HepG2 (cell line): Measurements from ENCODE around the gene KDM3B. TPM values are rescaled to one million over a fixed set of nuclear protein-coding genes. Genes with fewer than 3 reads are reported as not detected.

Source experiments
- CHD2 ChIP-seq: IDR thresholded peaks from 2 replicates; pipeline ENCODE4 v1.6.1; 2011; ENCODE audit warnings: low read depth, low read length, improper control_type of control experiment
- EZH2 ChIP-seq: conservative IDR thresholded peaks from 2 replicates; pipeline ENCODE4 v1.6.1; 2012; ENCODE audit warnings: mild to moderate bottlenecking, low read depth, low read length, moderate library complexity
- FOXJ3 ChIP-seq: sonication (generic); formaldehyde crosslinking; IDR thresholded peaks from 2 replicates; pipeline ENCODE4 v1.4.0; 2020; ENCODE audit warnings: missing genetic modification reagents, mild to moderate bottlenecking, borderline replicate concordance
- LRRFIP1 ChIP-seq: sonication (generic); formaldehyde crosslinking; conservative IDR thresholded peaks from 2 replicates; pipeline ENCODE4 v1.4.0; 2020; ENCODE audit warnings: missing genetic modification reagents
- NCOA2 ChIP-seq: sonication (generic); formaldehyde crosslinking; IDR thresholded peaks from 2 replicates; pipeline ENCODE4 v1.8.0; 2022; ENCODE audit warnings: inconsistent platforms
- NR3C1 ChIP-seq: sonication (generic); formaldehyde crosslinking; IDR thresholded peaks from 2 replicates; pipeline ENCODE4 v1.4.0; 2020; ENCODE audit warnings: missing genetic modification reagents
- PBX2 ChIP-seq: IDR thresholded peaks from 2 replicates; pipeline ENCODE4 v1.6.1; 2016; ENCODE audit warnings: control low read depth
- PBX3 ChIP-seq: sonication (generic); formaldehyde crosslinking; IDR thresholded peaks from 2 replicates; pipeline ENCODE4 v1.8.1; 2023; ENCODE audit warnings: missing genetic modification reagents, inconsistent platforms, borderline replicate concordance
- PCBP2 ChIP-seq: fragments of 200-400 bp; formaldehyde crosslinking; optimal IDR thresholded peaks from 2 replicates; pipeline ENCODE3; 2018; ENCODE audit warnings: low read length, low read depth; ENCODE audit not compliant: poor library complexity, severe bottlenecking
- SOX13 ChIP-seq, 3 experiments: fragments of 450-650 bp in 1 of 3; sonication (generic) in 1 of 3; formaldehyde crosslinking in 1 of 3; IDR thresholded peaks in 2 of 3; conservative IDR thresholded peaks in 1 of 3; 2 replicates each; pipeline versions ENCODE4 v1.5.0 to v1.6.1; 2016 to 2020; ENCODE audit warnings: antibody characterized with exemption in 1 of 3, mild to moderate bottlenecking in 1 of 3, missing compliant biosample characterization in 1 of 3, missing genetic modification reagents in 1 of 3, moderate library complexity in 1 of 3
- SP2 ChIP-seq: sonication (generic); formaldehyde crosslinking; IDR thresholded peaks from 2 replicates; pipeline ENCODE4 v1.5.1; 2020; ENCODE audit warnings: mild to moderate bottlenecking, missing genetic modification reagents
- SRY ChIP-seq: sonication (generic); formaldehyde crosslinking; IDR thresholded peaks from 2 replicates; pipeline ENCODE4 v1.8.0; 2022; ENCODE audit warnings: mild to moderate bottlenecking, missing genetic modification reagents
- TAF15 ChIP-seq: fragments of 200-400 bp; formaldehyde crosslinking; IDR thresholded peaks from one replicate; pipeline ENCODE4 v1.6.1; 2018; ENCODE audit warnings: mild to moderate bottlenecking, low read depth, low read length; ENCODE audit not compliant: poor library complexity, severe bottlenecking
- UBTF ChIP-seq: sonication (generic); formaldehyde crosslinking; IDR thresholded peaks from 2 replicates; pipeline ENCODE4 v1.4.0; 2020; ENCODE audit warnings: mild to moderate bottlenecking, missing genetic modification reagents
- ZNF251 ChIP-seq: sonication (generic); formaldehyde crosslinking; IDR thresholded peaks from 2 replicates; pipeline ENCODE4 v1.9.0; 2021; ENCODE audit warnings: mild to moderate bottlenecking, missing genetic modification reagents
- ZNF326 ChIP-seq: sonication (generic); formaldehyde crosslinking; IDR thresholded peaks from 2 replicates; pipeline ENCODE4 v1.4.0; 2020; ENCODE audit warnings: missing genetic modification reagents, borderline replicate concordance
- ZNF572 ChIP-seq: sonication (generic); formaldehyde crosslinking; IDR thresholded peaks from 2 replicates; pipeline ENCODE4 v1.5.1; 2020; ENCODE audit warnings: mild to moderate bottlenecking, missing genetic modification reagents
- ZNF639 ChIP-seq: conservative IDR thresholded peaks from 2 replicates; pipeline ENCODE4 v1.6.1; 2018; ENCODE audit warnings: missing genetic modification reagents
- ZNF672 ChIP-seq: sonication (generic); formaldehyde crosslinking; IDR thresholded peaks from 2 replicates; pipeline ENCODE4 v1.8.1; 2022; ENCODE audit warnings: missing genetic modification reagents
- polyA plus RNA-seq, 8 experiments: library from polyadenylated mRNA; depleted of rRNA in 3 of 8; stranded (reverse) in 7 of 8; unstranded in 1 of 8; fragments of >200 nt; fragmentation: Illumina TruSeq in 4 of 8; extraction: Trizol in 4 of 8; gene quantifications; 2 replicates each; pipeline versions ENCODE4 v1.2.1 to v1.2.3, GENCODE V29; 2011 to 2016; ENCODE audit warnings: low read depth in 4 of 8, missing spikeins in 1 of 8, mixed read lengths in 1 of 8; ENCODE audit not compliant: insufficient read depth in 1 of 8
- total RNA-seq, 5 experiments: library from RNA; depleted of rRNA; stranded (reverse); fragments of >200 nt; fragmentation: Illumina TruSeq; extraction: Trizol; gene quantifications; 2 replicates each; pipeline ENCODE4 v1.2.3, GENCODE V29; 2016; ENCODE audit warnings: low read depth in 1 of 5

Gene KDM3B
- total and polyA plus RNA-seq, 2 of the 13 experiments (the other 11 are each of a cell fraction or from before 2014, with no cell fraction given) = 19.7 to 34.3 TPM

GRCh38 chr5:138331449-138332368 lies 20.8 kb upstream of the KDM3B start, which contains the start of gene CDC25C (continued):
- TF ChIP-seq LRRFIP1 (CRISPR knock-in tag) (no peak), ZNF572 (CRISPR knock-in tag) (peak; percentile 93), ZNF326 (CRISPR knock-in tag) (no peak), PBX3 (CRISPR knock-in tag) (no peak), UBTF (CRISPR knock-in tag) (no peak), SOX13 (IDR thresholded peaks at IDR 0.05) (no peak), SOX13 (CRISPR knock-in tag; conservative IDR thresholded peaks at IDR 0.05 in 1 of 2, IDR thresholded peaks at IDR 0.05 in 1 of 2) (no peak), SP2 (peak; percentile 89), NR3C1 (CRISPR knock-in tag) (no peak), NCOA2 (CRISPR knock-in tag) (no peak), ZNF251 (CRISPR knock-in tag) (no peak), EZH2 (no peak), SRY (CRISPR knock-in tag) (0 out of 2 replicates have a peak, but pooled peaks have one; percentile 24), CHD2 (peak; percentile 71; the same call in 1 of the 2 replicates), PCBP2 (no peak), FOXJ3 (CRISPR knock-in tag) (peak; percentile 84), PBX2 (CRISPR knock-in tag) (no peak), ZNF639 (no peak), TAF15 (no peak), ZNF672 (CRISPR knock-in tag) (no peak)
